ENCODE results near the gene TMEM184A.

TMEM184A gene

GRCh38 chr7:1499367-1500029 is 56.5 kb downstream of the TMEM184A start:
- no peak for DNase-seq

- DNase-seq, result no peak
Measured at GRCh38 chr7:1498370-1499305, 57.4 kb downstream of the TMEM184A start.

GRCh38 chr7:1497293-1497927 is 58.6 kb downstream of the TMEM184A start:
- DNase-seq, result no peak

- DNase-seq, result no peak
Measured at GRCh38 chr7:1496531-1497292, 59.3 kb downstream of the TMEM184A start.

- DNase-seq, result no peak
Measured at GRCh38 chr7:1495564-1496242, 60.3 kb downstream of the TMEM184A start.

GRCh38 chr7:1494866-1495563 is 61.0 kb downstream of the TMEM184A start:
- DNase-seq, result no peak

- no peak for DNase-seq
Measured at GRCh38 chr7:1494447-1494846, 61.6 kb downstream of the TMEM184A start.

- no peak for DNase-seq
Measured at GRCh38 chr7:1493571-1493970, 62.4 kb downstream of the TMEM184A start.

GRCh38 chr7:1493129-1493528 is 62.9 kb downstream of the TMEM184A start:
- DNase-seq, result no peak

GRCh38 chr7:1492640-1493039 is 63.4 kb downstream of the TMEM184A start:
- DNase-seq, result no peak

All from activated CD4-positive, CD25-positive, alpha-beta regulatory T cell (primary cell).